H1 (cell line): ENCODE measurements around the gene ZNF646. TPM values are rescaled to one million over a fixed set of nuclear protein-coding genes. Genes with fewer than 3 reads are reported as not detected.

Experiments used
- CTCF ChIA-PET: fragments of 300-600 bp; sonication (Branson Sonifier 250); formaldehyde crosslinking; loops from one replicate; lab custom pipeline; 2021; ENCODE audit not compliant: partially characterized antibody; lab: Charles Lee
- POLR2A ChIA-PET: fragments of 300-600 bp; sonication (Branson Sonifier 250); formaldehyde crosslinking; loops from one replicate; lab custom pipeline; 2021; ENCODE audit warnings: inconsistent platforms; ENCODE audit not compliant: partially characterized antibody; lab: Charles Lee
- DNase-seq, 2 experiments: peaks; one replicate each; pipeline versions ENCODE4 v3.0.0 to v3.0.0-alpha.2; 2010 to 2022; ENCODE audit warnings: low spot score in 2 of 2, low read depth in 1 of 2, mixed read lengths in 1 of 2
- FAIRE-seq: peaks from 2 replicates; lab custom pipeline; 2011; peaks lifted over from hg19 to GRCh38; lab: Jason Lieb, UNC
- H2AFZ ChIP-seq: 2 replicates; pipeline ENCODE4 v1.8.1; 2012; ENCODE audit warnings: low read length, inconsistent platforms
- H2AK5ac ChIP-seq: 2 replicates; pipeline ENCODE4 v1.6.1; 2013; ENCODE audit warnings: low read depth, low read length
- H2BK120ac ChIP-seq: replicated peaks from 2 replicates; pipeline ENCODE3; 2013; ENCODE audit warnings: low read depth, low read length, inconsistent platforms
- H2BK12ac ChIP-seq: 2 replicates; pipeline ENCODE4 v1.6.1; 2013; ENCODE audit warnings: low read depth, low read length
- H2BK15ac ChIP-seq: 2 replicates; pipeline ENCODE4 v1.6.1; 2013; ENCODE audit warnings: low read length
- H2BK20ac ChIP-seq: 2 replicates; pipeline ENCODE4 v1.6.1; 2013; ENCODE audit warnings: low read length
- H2BK5ac ChIP-seq: 2 replicates; pipeline ENCODE4 v1.6.1; 2013; ENCODE audit warnings: low read depth, low read length
- H3K14ac ChIP-seq: 2 replicates; pipeline ENCODE4 v1.6.1; 2013; ENCODE audit warnings: inconsistent platforms; ENCODE audit not compliant: insufficient read length
- H3K18ac ChIP-seq: 2 replicates; pipeline ENCODE4 v1.6.1; 2013; ENCODE audit warnings: low read length; ENCODE audit errors: extremely low read depth
- H3K23ac ChIP-seq: 2 replicates; pipeline ENCODE4 v1.6.1; 2013; ENCODE audit warnings: inconsistent platforms; ENCODE audit not compliant: insufficient read length
- H3K23me2 ChIP-seq: 2 replicates; pipeline ENCODE4 v1.6.1; 2013; ENCODE audit warnings: low read depth, low read length
- H3K27ac ChIP-seq: 2 replicates; pipeline ENCODE4 v1.6.1; 2011; ENCODE audit warnings: low read depth, low read length, inconsistent platforms
- H3K27me3 ChIP-seq, 4 experiments: replicated peaks in 1 of 4; 1 replicate in 1 of 4; 2 replicates in 3 of 4; pipeline versions ENCODE4 v1.6.1 to v1.8.1; 2011 to 2013; ENCODE audit warnings: low read length in 3 of 4, mild to moderate bottlenecking in 3 of 4, inconsistent platforms in 2 of 4, mixed read lengths in 2 of 4, moderate library complexity in 1 of 4; ENCODE audit not compliant: control insufficient read depth in 3 of 4, insufficient read depth in 3 of 4; ENCODE audit errors: extremely low read depth in 1 of 4
- H3K36me3 ChIP-seq, 4 experiments: 2 replicates each; pipeline versions ENCODE4 v1.6.1 to v1.8.1; 2011 to 2013; ENCODE audit warnings: mild to moderate bottlenecking in 4 of 4, low read length in 3 of 4, moderate library complexity in 2 of 4, control low read depth in 1 of 4, inconsistent platforms in 1 of 4; ENCODE audit not compliant: insufficient read depth in 4 of 4, control insufficient read depth in 2 of 4
- H3K4ac ChIP-seq: replicated peaks from 2 replicates; pipeline ENCODE3; 2013; ENCODE audit warnings: low read length, low read depth, mixed read lengths, inconsistent platforms; ENCODE audit not compliant: insufficient read length
- H3K4me1 ChIP-seq, 4 experiments: replicated peaks in 1 of 4; 1 replicate in 1 of 4; 2 replicates in 3 of 4; pipeline versions ENCODE4 v1.6.1 to v1.8.1; 2011 to 2013; ENCODE audit warnings: low read length in 3 of 4, inconsistent platforms in 2 of 4, mixed read lengths in 1 of 4; ENCODE audit not compliant: insufficient read depth in 4 of 4, control insufficient read depth in 3 of 4
- H3K4me2 ChIP-seq, 2 experiments: 2 replicates each; pipeline versions ENCODE4 v1.6.1 to v1.8.1; 2011 to 2013; ENCODE audit warnings: low read depth in 2 of 2, low read length in 2 of 2, control low read depth in 1 of 2, inconsistent platforms in 1 of 2, mild to moderate bottlenecking in 1 of 2; ENCODE audit not compliant: insufficient read depth in 1 of 2
- H3K4me3 ChIP-seq, 4 experiments: fragments of 200-600, 300-600 bp in 1 of 4; sonication (generic), shearing (Covaris generic), sonication (Bioruptor Twin) in 1 of 4; 2 replicates each; pipeline versions ENCODE4 v1.5.1 to v1.8.1; 2011 to 2016; ENCODE audit warnings: low read length in 4 of 4, low read depth in 3 of 4, control low read depth in 2 of 4, inconsistent platforms in 2 of 4, mild to moderate bottlenecking in 2 of 4, mixed read lengths in 1 of 4, moderate library complexity in 1 of 4; ENCODE audit not compliant: insufficient read depth in 2 of 4; ENCODE audit errors: extremely low read depth in 1 of 4
- H3K56ac ChIP-seq: replicated peaks from 2 replicates; pipeline ENCODE3; 2013; ENCODE audit warnings: low read depth, mild to moderate bottlenecking, mixed read lengths, low read length, inconsistent platforms; ENCODE audit not compliant: insufficient read length
- H3K79me1 ChIP-seq: 2 replicates; pipeline ENCODE4 v1.6.1; 2013; ENCODE audit warnings: low read depth, low read length, control low read depth
- H3K79me2 ChIP-seq, 2 experiments: 2 replicates each; pipeline versions ENCODE4 v1.6.1 to v1.8.1; 2012 to 2013; ENCODE audit warnings: low read length in 2 of 2, mild to moderate bottlenecking in 2 of 2, inconsistent platforms in 1 of 2; ENCODE audit not compliant: insufficient read depth in 2 of 2, control insufficient read depth in 1 of 2
- H3K9ac ChIP-seq, 4 experiments: replicated peaks in 1 of 4; 1 replicate in 1 of 4; 2 replicates in 3 of 4; pipeline versions ENCODE4 v1.6.1 to v1.8.1; 2011 to 2013; ENCODE audit warnings: low read depth in 3 of 4, low read length in 3 of 4, control low read depth in 2 of 4, mild to moderate bottlenecking in 2 of 4, moderate library complexity in 2 of 4, inconsistent platforms in 1 of 4; ENCODE audit errors: extremely low read depth in 1 of 4
- H3K9me3 ChIP-seq, 2 experiments: 2 replicates each; pipeline versions ENCODE4 v1.6.1 to v1.8.1; 2012 to 2013; ENCODE audit warnings: mild to moderate bottlenecking in 2 of 2, moderate library complexity in 2 of 2, control low read depth in 1 of 2, inconsistent platforms in 1 of 2, low read depth in 1 of 2, low read length in 1 of 2, mixed read lengths in 1 of 2; ENCODE audit not compliant: insufficient read depth in 2 of 2
- H4K20me1 ChIP-seq, 2 experiments: replicated peaks in 1 of 2; 2 replicates each; pipeline versions ENCODE3 to v1.8.1; 2011 to 2013; ENCODE audit warnings: inconsistent platforms in 2 of 2, low read length in 2 of 2, mild to moderate bottlenecking in 1 of 2; ENCODE audit not compliant: insufficient read depth in 2 of 2, control insufficient read depth in 1 of 2
- H4K5ac ChIP-seq: 2 replicates; pipeline ENCODE4 v1.6.1; 2013; ENCODE audit warnings: low read length, low read depth, mixed read lengths, inconsistent platforms; ENCODE audit not compliant: insufficient read length
- H4K8ac ChIP-seq: 2 replicates; pipeline ENCODE4 v1.8.0; 2013; ENCODE audit warnings: mild to moderate bottlenecking, moderate library complexity, low read length, inconsistent platforms; ENCODE audit not compliant: insufficient read depth; ENCODE audit errors: extremely low read depth
- H4K91ac ChIP-seq: replicated peaks from 2 replicates; pipeline ENCODE3; 2013; ENCODE audit warnings: low read length, mixed read lengths, inconsistent platforms; ENCODE audit not compliant: insufficient read length
- ASH2L ChIP-seq: fragments of 200-600, 300-600 bp; sonication (generic); IDR thresholded peaks from one replicate; pipeline ENCODE4 v1.7.1; 2017; ENCODE audit warnings: low read length
- BRCA1 ChIP-seq: IDR thresholded peaks from 2 replicates; pipeline ENCODE4 v1.6.1; 2012; ENCODE audit warnings: low read depth, low read length, improper control_type of control experiment
- HDAC2 ChIP-seq, 2 experiments: fragments of 300-600 bp in 1 of 2; sonication (generic) in 1 of 2; IDR thresholded peaks; 2 replicates each; pipeline ENCODE4 v1.6.1; 2011 to 2012; ENCODE audit warnings: low read depth in 2 of 2, low read length in 2 of 2, mild to moderate bottlenecking in 2 of 2, moderate library complexity in 2 of 2, borderline replicate concordance in 1 of 2, inconsistent platforms in 1 of 2
- KDM1A ChIP-seq: fragments of 200-600, 300-600 bp; sonication (generic); IDR thresholded peaks from 2 replicates; pipeline ENCODE4 v1.7.1; 2016; ENCODE audit warnings: mild to moderate bottlenecking, low read length, borderline replicate concordance
- KDM4A ChIP-seq: IDR thresholded peaks from one replicate; pipeline ENCODE4 v1.7.1; 2012; ENCODE audit warnings: low read depth, mild to moderate bottlenecking, moderate library complexity, low read length, inconsistent platforms; ENCODE audit not compliant: severe bottlenecking
- NANOG ChIP-seq: IDR thresholded peaks from 2 replicates; pipeline ENCODE4 v1.6.1; 2011; ENCODE audit warnings: low read length, low read depth, mild to moderate bottlenecking, inconsistent platforms; ENCODE audit not compliant: insufficient read depth, poor library complexity, severe bottlenecking
- PHF8 ChIP-seq: fragments of 200-600 bp; sonication (generic); conservative IDR thresholded peaks from 2 replicates; pipeline ENCODE4 v1.7.1; 2012; ENCODE audit warnings: low read depth, mild to moderate bottlenecking, inconsistent platforms, low read length, moderate library complexity
- RAD21 ChIP-seq, 2 experiments: IDR thresholded peaks in 1 of 2; conservative IDR thresholded peaks in 1 of 2; 2 replicates each; pipeline ENCODE4 v1.6.1; 2011; ENCODE audit warnings: low read depth in 2 of 2, low read length in 2 of 2, improper control_type of control experiment in 1 of 2, inconsistent platforms in 1 of 2, mild to moderate bottlenecking in 1 of 2, moderate library complexity in 1 of 2
- RBBP5 ChIP-seq: IDR thresholded peaks from 2 replicates; pipeline ENCODE4 v1.7.1; 2012; ENCODE audit warnings: low read depth, mild to moderate bottlenecking, inconsistent platforms, low read length, moderate library complexity, borderline replicate concordance
- WGBS, 2 experiments: shearing (Covaris generic) in 1 of 2; methylation state at CpG; one replicate each; pipeline versions ENCODE4 v1.1.6 to v1.1.7; 2013 to 2015; ENCODE audit warnings: low lambda C conversion rate in 2 of 2, mixed read lengths in 2 of 2, inconsistent platforms in 1 of 2, low coverage in 1 of 2, missing lambda C conversion rate in 1 of 2; ENCODE audit not compliant: insufficient replicate concordance in 2 of 2, insufficient coverage in 1 of 2, insufficient read length in 1 of 2; ENCODE audit errors: extremely low coverage in 1 of 2, missing lambda C conversion rate in 1 of 2; 5-methylcytosine and 5-hydroxymethylcytosine counted together
- polyA plus RNA-seq, 7 experiments: library from polyadenylated mRNA; depleted of rRNA in 3 of 7; stranded (reverse) in 5 of 7; unstranded in 2 of 7; fragments of >200 nt in 5 of 7; fragments of 200-250 nt in 2 of 7; gene quantifications; 1 replicate in 5 of 7; 2 replicates in 1 of 7; 4 replicates in 1 of 7; pipeline versions ENCODE4 v1.2.1 to v1.2.3, GENCODE V29; 2011 to 2013; ENCODE audit warnings: missing spikeins in 2 of 7, mixed read lengths in 2 of 7
- total RNA-seq: library from RNA; stranded (reverse); fragmentation: NEBNext Ultra II Directional; extraction: Animal tissue kit (Norgen Biotek cat#: 25700); gene quantifications from 2 replicates; pipeline ENCODE4 v1.2.1, GENCODE V29; 2021

The ZNF646 gene
- total and polyA plus RNA-seq, 2 of the 8 experiments (the other 6 are each of a cell fraction or from before 2014, with no cell fraction given), result 6.5 to 25.0 TPM

DNA sequence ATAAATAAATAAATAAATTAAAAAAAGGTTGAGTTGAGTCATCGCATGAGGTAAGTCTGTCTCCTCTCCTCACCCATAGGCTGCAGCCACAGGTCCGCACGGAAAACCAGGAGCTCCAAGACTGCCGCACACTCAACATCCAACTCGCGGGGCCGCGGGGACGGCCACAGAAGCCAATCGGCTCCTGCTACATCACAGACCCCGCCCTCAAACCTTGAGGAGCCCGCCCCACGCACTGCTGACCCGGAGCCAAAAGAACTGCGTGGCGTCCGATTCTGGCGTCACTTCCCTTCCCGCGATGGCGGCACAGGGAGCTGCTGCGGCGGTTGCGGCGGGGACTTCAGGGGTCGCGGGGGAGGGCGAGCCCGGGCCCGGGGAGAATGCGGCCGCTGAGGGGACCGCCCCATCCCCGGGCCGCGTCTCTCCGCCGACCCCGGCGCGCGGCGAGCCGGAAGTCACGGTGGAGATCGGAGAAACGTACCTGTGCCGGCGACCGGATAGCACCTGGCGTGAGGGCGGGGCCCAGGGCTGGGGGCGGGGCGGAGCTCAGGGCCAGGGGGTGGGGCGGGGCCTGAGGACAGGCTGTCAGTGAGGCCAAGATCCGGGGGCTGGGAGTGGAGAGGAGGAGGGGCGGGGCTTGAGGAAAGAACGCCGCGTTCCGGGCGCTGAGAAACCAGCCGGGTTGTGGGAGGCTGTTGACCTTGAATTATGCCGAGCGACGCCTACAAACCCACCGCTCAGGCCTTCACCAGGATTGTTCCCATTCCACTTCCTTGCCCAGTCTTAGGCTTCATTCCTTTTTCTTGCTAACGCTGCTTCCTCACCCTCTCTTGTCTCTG, 43.4 kb downstream of the ZNF646 start, which contains the start of gene KAT8:
Gene KAT8 (plus strand): TSS at position 281 of the 839 bp plus-strand sequence. CDS start 18 bp downstream, at position 299.
- DNase-seq (peak; percentile 90 to 94), FAIRE-seq (no peak)
- H2AFZ ChIP-seq, result no peak within 1 kb of the TSS
- no peak within 1 kb of the TSS for H3K4ac ChIP-seq
- no peak within 1 kb of the TSS for H2BK20ac ChIP-seq
- peak within 1 kb of the TSS; percentile 90 for H3K27ac ChIP-seq
- H3K14ac ChIP-seq, result no peak within 1 kb of the TSS
- H3K23ac ChIP-seq, result no peak within 1 kb of the TSS
- H2BK120ac ChIP-seq, result no peak within 1 kb of the TSS
- no peak within 1 kb of the TSS for H2AK5ac ChIP-seq
- H2BK15ac ChIP-seq, result no peak within 1 kb of the TSS
- peak within 1 kb of the TSS; percentile 75 to 92 (median 87) for H3K9ac ChIP-seq
- ChIA-PET CTCF (interaction anchor here (0.6 to 1.4 kb wide), 13 partner anchors 9 to 341 kb away, joined by 3 to 10 read pairs (median 3); partner anchors contain the start of genes BCKDK and HSD3B7), POLR2A (interaction anchor here (0.6 to 29.9 kb wide), 37 partner anchors 9 to 342 kb away, joined by 3 to 713 read pairs (median 5); partner anchors contain the start of genes ARMC5, BCKDK, FUS and HSD3B7)
- no peak within 1 kb of the TSS for H4K91ac ChIP-seq
- no peak within 1 kb of the TSS for H3K56ac ChIP-seq
- H3K18ac ChIP-seq, result no peak within 1 kb of the TSS; the same call in 1 of the 2 replicates
- H3K4me2 ChIP-seq, result peak within 1 kb of the TSS; percentile 94 to 98
- H3K79me2 ChIP-seq, result peaks cover 3 to 19% of the 10 kb centered on the region in 2 experiments; a peak in 3 of 4 replicates
- peaks cover 6% of the 10 kb centered on the region for H3K23me2 ChIP-seq
- peaks cover 16 to 26% (median 21%) of the 10 kb centered on the region in 4 experiments for H3K36me3 ChIP-seq
- peaks cover 0 to 5% of the 10 kb centered on the region in 2 experiments for H4K20me1 ChIP-seq
- WGBS, 2 experiments, result 1% methylated on average over 30 of the region's 68 CpGs; no CpG with 5 or more reads in 1 of the 2 experiments
- H4K8ac ChIP-seq, result peak within 1 kb of the TSS; percentile 98; the same call in 1 of the 2 replicates
- no peaks in the 10 kb centered on the region for H3K9me3 ChIP-seq
- H3K79me1 ChIP-seq, result peaks cover 8% of the 10 kb centered on the region
- H4K5ac ChIP-seq, result no peak within 1 kb of the TSS
- peak within 1 kb of the TSS; percentile 79 for H2BK5ac ChIP-seq
- peaks cover 0 to 4% (median 2%) of the 10 kb centered on the region in 4 experiments; a peak in 3 of 7 replicates for H3K4me1 ChIP-seq
- no peak within 1 kb of the TSS for H2BK12ac ChIP-seq
- no peaks in the 10 kb centered on the region for H3K27me3 ChIP-seq
- H3K4me3 ChIP-seq, result peak within 1 kb of the TSS; percentile 70 to 96 (median 90)
- TF ChIP-seq NANOG (no peak), RAD21 (IDR thresholded peaks at IDR 0.05 in 1 of 2, conservative IDR thresholded peaks at IDR 0.05 in 1 of 2; ENCODE audit: low read depth in 2 of 2, low read length in 2 of 2) (peak in 1 of 2 experiments; percentile 13; a peak in 1 of 4 replicates), ASH2L (peak; percentile 87), KDM1A (no peak), BRCA1 (no peak), RBBP5 (peak; percentile 79; the same call in 1 of the 2 replicates), HDAC2 (IDR thresholded peaks at IDR 0.05; ENCODE audit: borderline replicate concordance in 1 of 2, low read depth in 2 of 2, low read length in 2 of 2) (0 out of 4 replicates have a peak, but pooled peaks of 1 of the 2 experiments have one; percentile 36), KDM4A (peak; percentile 43), PHF8 (peak; percentile 95)
